GM12875 (cell line): ENCODE data around the gene HSPH1.

ENCODE experiments used
- H3K4me3 ChIP-seq: one replicate; pipeline ENCODE4 v1.5.1; 2011; ENCODE audit warnings: low read depth, low read length, control low read depth
- CTCF ChIP-seq: IDR thresholded peaks from 2 replicates; pipeline ENCODE4 v1.5.1; 2011; ENCODE audit warnings: low read depth, mild to moderate bottlenecking, control low read depth, inconsistent platforms, low read length, moderate library complexity, borderline replicate concordance; ENCODE audit not compliant: insufficient read depth

Gene HSPH1

GRCh38 chr13:31201341-31202031 is 39.8 kb upstream of the HSPH1 start:
- no peak overlapping the region for H3K4me3 ChIP-seq
- TF ChIP-seq CTCF: no peak

GRCh38 chr13:31200637-31200971 is 38.9 kb upstream of the HSPH1 start:
- TF ChIP-seq CTCF: no peak
- peak overlapping the region; percentile 60 for H3K4me3 ChIP-seq

- H3K4me3 ChIP-seq: peak within 1 kb of the TSS; percentile 60
- TF ChIP-seq CTCF: peak; percentile 96
Measured at GRCh38 chr13:31199849-31200636, 38.3 kb upstream of the HSPH1 start, which contains the start of gene B3GLCT. Gene B3GLCT (plus strand): TSS chr13:31199975. CDS start chr13:31200085, 110 bp downstream.

GRCh38 chr13:31199527-31199848 is 37.8 kb upstream of the HSPH1 start:
- no peak overlapping the region for H3K4me3 ChIP-seq

GRCh38 chr13:31198519-31198918 is 36.8 kb upstream of the HSPH1 start:
- no peak for TF ChIP-seq CTCF
- no peak overlapping the region for H3K4me3 ChIP-seq

More at GRCh38 chr13:31199527-31199848, 37.8 kb upstream of the HSPH1 start:
- TF ChIP-seq CTCF: no peak

- no peak for TF ChIP-seq CTCF
- H3K4me3 ChIP-seq: no peak overlapping the region
Measured at GRCh38 chr13:31196992-31197391, 35.3 kb upstream of the HSPH1 start.

- no peak overlapping the region for H3K4me3 ChIP-seq
- no peak for TF ChIP-seq CTCF
Measured at GRCh38 chr13:31195616-31196015, 33.9 kb upstream of the HSPH1 start.
